Skeletal muscle tissue (tissue), 4 donors: ENCODE data around the gene KCNK2. TPM values are rescaled to one million over a fixed set of nuclear protein-coding genes. Genes with fewer than 3 reads are reported as not detected.

ENCODE experiments used
- H3K27ac ChIP-seq: one replicate; pipeline ENCODE4 v1.7.0; 2013; ENCODE audit warnings: mild to moderate bottlenecking, low read depth, low read length, inconsistent platforms
- H3K27me3 ChIP-seq, 3 donors: one replicate each; pipeline ENCODE4 v1.7.0; 2013; ENCODE audit warnings: low read length in 3 of 3; ENCODE audit not compliant: control insufficient read depth in 3 of 3, insufficient read depth in 3 of 3
- H3K36me3 ChIP-seq, 3 donors: one replicate each; pipeline ENCODE4 v1.7.0; 2013; ENCODE audit warnings: low read length in 3 of 3; ENCODE audit not compliant: control insufficient read depth in 3 of 3, insufficient read depth in 3 of 3
- H3K4me1 ChIP-seq, 3 donors: one replicate each; pipeline ENCODE4 v1.7.0; 2013; ENCODE audit warnings: low read length in 3 of 3, mild to moderate bottlenecking in 3 of 3; ENCODE audit not compliant: control insufficient read depth in 3 of 3, insufficient read depth in 3 of 3
- H3K4me3 ChIP-seq, 3 donors: one replicate each; pipeline ENCODE4 v1.7.0; 2013; ENCODE audit warnings: low read length in 3 of 3
- H3K9ac ChIP-seq, 3 donors: one replicate each; pipeline ENCODE4 v1.7.0; 2013; ENCODE audit warnings: low read length in 3 of 3, mild to moderate bottlenecking in 3 of 3, moderate library complexity in 2 of 3, low read depth in 1 of 3
- H3K9me3 ChIP-seq, 3 donors: one replicate each; pipeline ENCODE4 v1.7.0; 2013; ENCODE audit warnings: low read length in 3 of 3; ENCODE audit not compliant: control insufficient read depth in 3 of 3
- total RNA-seq: library from RNA; depleted of rRNA; stranded (reverse); fragments of >200 nt; gene quantifications from one replicate; pipeline ENCODE4 v1.2.3, GENCODE V29; 2014
- donor health status: Osteomylitis.

KCNK2 gene
- total RNA-seq, 1 donor from 2014 or later, result 2.6 TPM

GRCh38 chr1:215118081-215118480 is 35.5 kb downstream of the KCNK2 start:
- H3K9me3 ChIP-seq, result no peaks in the 10 kb centered on the region
- no peak overlapping the region for H3K4me3 ChIP-seq
- H3K36me3 ChIP-seq, result no peaks in the 10 kb centered on the region
- no peak overlapping the region for H3K27ac ChIP-seq
- H3K27me3 ChIP-seq, result no peaks in the 10 kb centered on the region
- no peaks in the 10 kb centered on the region for H3K4me1 ChIP-seq
- no peak overlapping the region for H3K9ac ChIP-seq

DNA sequence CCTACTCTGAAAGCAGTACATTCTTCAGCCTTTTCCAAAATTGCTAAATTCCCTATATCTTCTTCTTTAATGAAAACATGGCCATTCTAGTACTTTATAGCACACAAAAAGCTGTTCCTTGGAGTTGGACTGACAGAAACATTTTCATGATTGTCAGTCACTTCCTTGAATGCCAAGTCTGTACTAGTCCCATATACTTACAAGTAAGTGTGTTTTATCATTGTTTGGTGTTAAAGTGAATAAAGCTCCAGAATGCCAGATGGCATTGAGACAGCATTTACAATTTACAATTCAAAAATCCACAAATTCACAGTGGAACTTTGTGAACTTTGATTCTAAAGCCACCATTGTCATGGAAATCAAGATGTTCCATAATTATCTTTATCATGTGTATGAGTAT is 36.5 kb downstream of the KCNK2 start:
- Histone ChIP-seq H3K36me3 (no peaks in the 10 kb centered on the region), H3K9me3 (no peaks in the 10 kb centered on the region), H3K27me3 (no peaks in the 10 kb centered on the region), H3K9ac (no peak overlapping the region), H3K27ac (no peak overlapping the region), H3K4me3 (no peak overlapping the region), H3K4me1 (no peaks in the 10 kb centered on the region)

DNA sequence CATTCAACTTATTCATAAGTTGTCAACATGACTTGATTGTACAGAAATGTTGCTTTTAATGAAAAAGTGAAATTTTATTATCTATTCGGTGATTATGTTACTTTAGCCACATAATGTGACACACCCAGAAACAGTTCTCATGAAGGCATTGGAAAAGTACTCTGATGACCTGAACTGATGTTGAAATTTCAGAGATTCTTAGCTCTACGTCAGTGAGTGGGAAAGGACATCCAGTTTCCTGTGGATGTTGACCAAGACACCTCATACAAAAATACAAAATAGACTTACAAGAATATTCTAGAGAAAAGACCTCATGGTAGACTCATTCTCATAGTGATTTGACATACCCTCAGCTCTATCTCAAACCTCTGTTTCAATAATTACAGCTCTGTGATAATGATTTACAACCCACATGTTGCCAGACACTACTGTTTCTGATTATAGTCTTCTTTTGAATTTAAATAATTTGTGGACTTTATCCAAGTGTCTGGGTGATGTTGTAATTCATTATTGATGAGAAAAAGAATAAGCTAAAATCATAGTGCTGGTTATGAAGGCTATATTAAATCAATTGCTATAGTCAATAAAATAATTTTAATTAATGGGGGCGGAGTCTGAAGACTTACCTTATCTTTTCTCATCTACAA is 37.3 kb downstream of the KCNK2 start:
- H3K4me1 ChIP-seq, result no peaks in the 10 kb centered on the region
- no peak overlapping the region for H3K9ac ChIP-seq
- no peaks in the 10 kb centered on the region for H3K9me3 ChIP-seq
- no peak overlapping the region for H3K4me3 ChIP-seq
- H3K27me3 ChIP-seq, result no peaks in the 10 kb centered on the region
- no peak overlapping the region for H3K27ac ChIP-seq
- H3K36me3 ChIP-seq, result no peaks in the 10 kb centered on the region

DNA sequence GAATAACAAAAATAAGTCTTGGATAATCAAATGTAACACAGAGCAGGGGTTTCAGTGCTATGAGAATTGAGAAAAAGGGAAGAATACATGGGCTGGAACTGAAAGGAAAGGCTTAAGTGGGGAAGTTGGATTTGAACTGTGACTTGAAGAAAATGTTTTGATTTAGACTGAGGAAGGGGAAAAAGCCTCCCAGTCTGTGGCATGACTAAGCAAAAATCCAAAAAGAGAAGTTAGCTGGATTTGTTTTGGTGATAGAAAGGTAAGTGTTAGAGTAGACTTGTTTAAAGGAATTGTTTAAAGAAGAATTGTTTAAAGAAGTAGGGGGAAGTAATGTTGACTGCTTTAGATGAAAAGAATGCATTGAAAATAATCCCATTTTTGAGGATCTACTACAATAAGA is 46.0 kb downstream of the KCNK2 start:
- H3K27ac ChIP-seq, result no peak overlapping the region
- H3K4me1 ChIP-seq, result no peaks in the 10 kb centered on the region
- no peak overlapping the region for H3K4me3 ChIP-seq
- H3K27me3 ChIP-seq, result no peaks in the 10 kb centered on the region
- H3K36me3 ChIP-seq, result no peaks in the 10 kb centered on the region
- H3K9me3 ChIP-seq, result no peaks in the 10 kb centered on the region
- no peak overlapping the region for H3K9ac ChIP-seq

- no peaks in the 10 kb centered on the region for H3K27me3 ChIP-seq
- no peaks in the 10 kb centered on the region for H3K36me3 ChIP-seq
- H3K4me3 ChIP-seq, result no peak overlapping the region
- no peak overlapping the region for H3K27ac ChIP-seq
- no peaks in the 10 kb centered on the region for H3K4me1 ChIP-seq
- H3K9ac ChIP-seq, result no peak overlapping the region
- no peaks in the 10 kb centered on the region for H3K9me3 ChIP-seq
These were observed 48.8 kb downstream of the KCNK2 start for GRCh38 chr1:215131291-215131690.

- Histone ChIP-seq H3K36me3 (no peaks in the 10 kb centered on the region), H3K4me3 (no peak overlapping the region), H3K4me1 (no peaks in the 10 kb centered on the region), H3K27ac (no peak overlapping the region), H3K9me3 (no peaks in the 10 kb centered on the region), H3K9ac (no peak overlapping the region), H3K27me3 (no peaks in the 10 kb centered on the region)
These were observed 49.6 kb downstream of the KCNK2 start for GRCh38 chr1:215132156-215132555.

GRCh38 chr1:215133532-215133931 is 51.0 kb downstream of the KCNK2 start:
- Histone ChIP-seq H3K27me3 (no peaks in the 10 kb centered on the region), H3K27ac (no peak overlapping the region), H3K36me3 (no peaks in the 10 kb centered on the region), H3K9ac (no peak overlapping the region), H3K4me3 (no peak overlapping the region), H3K4me1 (no peaks in the 10 kb centered on the region), H3K9me3 (no peaks in the 10 kb centered on the region)

- Histone ChIP-seq H3K36me3 (no peaks in the 10 kb centered on the region), H3K9ac (no peak overlapping the region), H3K4me3 (no peak overlapping the region), H3K27me3 (no peaks in the 10 kb centered on the region), H3K9me3 (peaks cover 0 to 2% (median 0%) of the 10 kb centered on the region in 3 donors), H3K4me1 (no peaks in the 10 kb centered on the region), H3K27ac (no peak overlapping the region)
These were observed 55.4 kb downstream of the KCNK2 start for GRCh38 chr1:215137985-215138384.

GRCh38 chr1:215140135-215140534 is 57.6 kb downstream of the KCNK2 start:
- H3K36me3 ChIP-seq, result no peaks in the 10 kb centered on the region
- no peaks in the 10 kb centered on the region for H3K27me3 ChIP-seq
- H3K4me1 ChIP-seq, result no peaks in the 10 kb centered on the region
- peaks cover 0 to 2% (median 0%) of the 10 kb centered on the region in 3 donors for H3K9me3 ChIP-seq
- H3K9ac ChIP-seq, result no peak overlapping the region
- H3K4me3 ChIP-seq, result no peak overlapping the region
- H3K27ac ChIP-seq, result no peak overlapping the region

- no peaks in the 10 kb centered on the region for H3K36me3 ChIP-seq
- H3K27me3 ChIP-seq, result no peaks in the 10 kb centered on the region
- peaks cover 0 to 2% (median 0%) of the 10 kb centered on the region in 3 donors for H3K9me3 ChIP-seq
- no peak overlapping the region for H3K4me3 ChIP-seq
- no peak overlapping the region for H3K27ac ChIP-seq
- H3K9ac ChIP-seq, result no peak overlapping the region
- H3K4me1 ChIP-seq, result no peaks in the 10 kb centered on the region
These were observed 58.9 kb downstream of the KCNK2 start for GRCh38 chr1:215141460-215141859.
